ENCODE measurements around the gene ZMYM3. TPM values are rescaled to one million over a fixed set of nuclear protein-coding genes. Genes with fewer than 3 reads are reported as not detected.
"Not testable (repeated sequence)": the region's sequence is repeated elsewhere in the genome, so short reads cannot be mapped to it uniquely, and the experiment has no call there.

The ZMYM3 gene
- 10 to 100 TPM; 27.4 to 28.0 TPM for total RNA-seq

DNA sequence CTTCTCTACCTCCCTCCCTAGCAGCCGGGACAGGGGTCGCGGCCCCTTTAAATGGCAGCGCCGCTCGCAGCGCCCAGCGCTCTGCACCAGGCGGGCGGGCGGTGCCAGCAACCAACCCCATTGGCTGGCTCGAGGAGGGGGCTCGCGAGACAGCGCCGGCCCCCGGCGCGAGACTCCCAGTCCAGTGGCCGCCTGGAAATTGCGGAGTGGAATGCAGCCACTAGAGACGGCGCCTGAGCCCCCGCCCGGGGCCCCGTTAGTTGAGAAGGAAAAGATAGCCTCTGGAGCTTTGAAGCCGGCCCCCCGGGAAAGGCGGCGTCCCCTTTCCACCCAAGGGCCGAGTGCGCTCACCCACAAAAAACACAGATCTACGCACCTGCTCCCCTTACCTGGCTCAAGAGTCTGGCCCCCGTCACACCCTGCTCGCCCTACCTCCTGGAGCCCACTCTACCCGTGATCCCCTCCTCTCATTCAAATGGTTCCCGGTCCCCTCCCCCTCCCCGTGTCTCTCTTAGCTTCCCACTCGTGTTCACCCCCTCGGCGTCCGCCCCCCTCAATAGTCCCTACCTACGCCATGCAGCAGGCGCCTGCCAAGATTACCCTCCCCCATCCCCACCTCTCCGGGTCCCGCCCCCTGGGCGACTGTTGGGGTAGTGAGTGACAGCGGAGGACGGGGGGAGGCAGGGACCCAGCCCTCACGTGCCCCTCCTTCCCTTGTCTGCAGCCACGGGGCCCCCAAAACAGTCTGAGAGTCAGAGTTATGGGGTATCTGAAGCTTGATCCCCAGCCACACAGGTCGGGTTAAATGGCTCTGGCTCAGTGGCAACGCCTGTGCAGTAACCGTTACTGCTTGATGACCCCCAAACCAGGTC, at the start of gene ZMYM3:
TSS of gene ZMYM3 (minus strand) at position 49 of the 872 bp plus-strand sequence. CDS start 885 bp downstream, outside the sequence.
- Mint-ChIP-seq H3K36me3 (ENCODE audit: low read depth) (peaks cover 1% of the 10 kb centered on the region), H3K27me3 (no peaks in the 10 kb centered on the region), H3K9me3 (no peaks in the 10 kb centered on the region), H3K4me1 (peaks cover 36% of the 10 kb centered on the region), H3K27ac (peak within 1 kb of the TSS; percentile 94), H3K4me3 (peak within 1 kb of the TSS; percentile 91)
- peak; percentile 81 for DNase-seq
- CTCF ChIA-PET: no interaction called here
- POLR2A ChIA-PET: no interaction called here

DNA sequence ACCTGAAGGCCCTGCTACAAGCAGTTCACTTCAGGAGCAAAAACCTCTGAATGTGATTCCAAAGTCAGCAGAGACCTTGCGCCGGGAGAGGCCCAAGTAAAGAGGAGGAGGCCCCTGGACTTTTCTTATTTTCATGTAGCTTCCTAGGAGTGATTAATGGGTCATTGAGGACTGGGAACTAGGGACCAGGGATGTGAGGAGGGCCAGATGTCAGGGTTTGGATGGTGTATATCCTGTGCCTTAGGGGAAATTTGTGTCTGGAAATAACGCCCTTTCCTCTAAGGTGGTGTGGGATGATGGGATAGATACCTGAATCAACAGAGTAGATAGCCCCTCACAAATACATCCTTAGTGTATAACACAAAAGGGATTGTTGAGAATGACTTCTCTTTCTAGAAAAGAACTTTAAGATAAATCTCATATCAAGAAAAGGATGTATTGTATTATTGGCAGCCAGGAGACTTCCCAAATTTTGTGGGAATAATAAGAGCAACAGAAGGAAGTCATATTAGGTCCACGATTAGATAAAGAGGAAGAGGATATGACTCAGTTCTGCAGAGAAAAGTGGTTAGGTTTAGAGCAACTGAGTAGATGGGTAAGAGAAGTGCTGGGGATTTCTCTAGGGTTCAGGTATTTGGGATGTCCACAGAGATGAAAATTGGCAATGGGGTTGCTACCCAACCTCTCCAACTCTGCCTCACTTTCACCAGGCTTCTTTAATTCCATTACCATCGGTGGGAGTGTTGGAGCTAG, 48.7 kb upstream of the ZMYM3 start:
- Mint-ChIP-seq H3K4me3 (no peak overlapping the region), H3K4me1 (peaks cover 22% of the 10 kb centered on the region), H3K27me3 (no peaks in the 10 kb centered on the region), H3K36me3 (ENCODE audit: low read depth) (peaks cover 47% of the 10 kb centered on the region), H3K27ac (no peak overlapping the region), H3K9me3 (no peaks in the 10 kb centered on the region)
- DNase-seq: no peak
- CTCF ChIA-PET: interaction anchor here (1.1 kb wide), 1 partner anchor 13 kb away, joined by 3 read pairs; no protein-coding TSS in a partner anchor
- POLR2A ChIA-PET: no interaction called here

DNA sequence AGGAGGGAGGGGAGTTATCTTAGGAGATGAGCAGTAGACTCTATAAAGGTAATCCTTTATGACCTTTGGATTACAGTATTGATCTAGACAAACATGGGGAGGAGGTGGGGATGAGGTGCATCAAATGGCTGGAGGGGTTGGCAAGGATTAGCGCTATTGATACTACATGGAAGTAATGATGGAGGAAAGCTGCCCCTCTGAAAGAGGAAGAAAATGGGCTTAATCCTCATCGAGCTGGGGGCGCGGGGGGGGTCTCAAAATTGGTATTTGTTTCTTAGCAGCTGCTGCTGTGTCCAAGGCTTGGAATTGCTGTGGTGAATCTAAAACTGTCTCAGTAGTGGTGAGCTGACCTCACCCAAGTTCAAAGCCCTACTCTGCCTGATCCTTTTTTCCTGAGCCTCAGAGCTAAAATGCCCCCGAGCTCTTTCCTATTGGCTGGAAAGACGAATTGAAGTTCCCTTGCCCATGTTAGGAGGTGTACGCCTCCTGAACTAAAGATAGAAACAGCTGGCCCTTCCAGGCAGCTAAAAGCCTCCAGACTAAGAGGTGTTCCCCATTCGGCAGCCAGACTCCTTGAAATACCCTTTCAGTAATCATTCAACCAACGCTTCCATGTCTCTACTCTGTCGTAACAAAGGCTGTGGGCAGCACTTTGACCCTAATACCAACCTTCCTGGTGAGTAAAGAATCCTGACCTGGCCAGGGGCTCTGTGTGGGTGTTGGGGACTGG, 47.4 kb upstream of the ZMYM3 start, which contains the start of gene ITGB1BP2:
TSS of gene ITGB1BP2 (plus strand) at position 556 of the 730 bp plus-strand sequence. CDS start at position 613, 57 bp downstream.
- Mint-ChIP-seq H3K36me3 (ENCODE audit: low read depth) (peaks cover 60% of the 10 kb centered on the region), H3K4me3 (no peak within 1 kb of the TSS), H3K4me1 (peaks cover 22% of the 10 kb centered on the region), H3K27me3 (no peaks in the 10 kb centered on the region), H3K9me3 (no peaks in the 10 kb centered on the region), H3K27ac (peak within 1 kb of the TSS; percentile 41)
- CTCF ChIA-PET: interaction anchor here (0.6 to 1.1 kb wide), 3 partner anchors 13 to 22 kb away, joined by 3 read pairs; no protein-coding TSS in a partner anchor
- DNase-seq: no peak
- POLR2A ChIA-PET: no interaction called here

- peaks cover 22% of the 10 kb centered on the region for H3K4me1 Mint-ChIP-seq
- H3K4me3 Mint-ChIP-seq, H3K27me3 Mint-ChIP-seq, DNase-seq, CTCF ChIA-PET, H3K9me3 Mint-ChIP-seq, H3K27ac Mint-ChIP-seq: not testable (repeated sequence)
- POLR2A ChIA-PET: interaction anchor here (0.6 kb wide), 1 partner anchor 26 kb away, joined by 3 read pairs; no protein-coding TSS in a partner anchor
- peaks cover 64% of the 10 kb centered on the region for H3K36me3 Mint-ChIP-seq (ENCODE audit: low read depth)
These were observed 46.6 kb upstream of the ZMYM3 start for GRCh38 chrX:71300495-71300894.

- CTCF ChIA-PET, H3K4me3 Mint-ChIP-seq, H3K27me3 Mint-ChIP-seq, H3K9me3 Mint-ChIP-seq, POLR2A ChIA-PET, DNase-seq, H3K27ac Mint-ChIP-seq: not testable (repeated sequence)
- H3K4me1 Mint-ChIP-seq: peaks cover 22% of the 10 kb centered on the region
- peaks cover 63% of the 10 kb centered on the region for H3K36me3 Mint-ChIP-seq (ENCODE audit: low read depth)
These were observed 46.1 kb upstream of the ZMYM3 start for GRCh38 chrX:71300064-71300463.

DNA sequence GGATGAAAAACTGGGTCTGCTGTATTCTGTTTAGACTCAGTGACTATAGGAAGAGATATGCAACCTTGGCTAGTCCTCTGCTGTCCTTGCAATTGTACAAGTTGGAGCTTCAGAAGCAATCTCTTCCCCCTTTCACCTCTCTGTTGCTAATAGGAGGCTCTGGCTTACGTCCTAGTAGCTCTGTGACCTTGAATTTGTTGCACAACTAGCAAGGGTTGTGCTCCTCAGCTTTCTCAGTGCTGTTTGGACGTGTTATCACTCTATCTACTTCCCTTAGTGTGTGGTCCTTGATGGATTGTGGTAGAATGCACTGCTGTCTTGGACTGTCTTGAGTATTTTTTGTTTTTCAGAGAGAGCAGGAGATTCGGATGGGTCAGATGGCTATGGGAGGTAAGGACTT, 44.2 kb upstream of the ZMYM3 start:
- ChIA-PET POLR2A (interaction anchor here (0.6 kb wide), 1 partner anchor 15 kb away, joined by 5 read pairs; the partner anchor contains the start of gene NONO), CTCF (no interaction called here)
- H3K9me3 Mint-ChIP-seq: no peaks in the 10 kb centered on the region
- H3K4me3 Mint-ChIP-seq: no peak overlapping the region
- H3K4me1 Mint-ChIP-seq: peaks cover 23% of the 10 kb centered on the region
- H3K36me3 Mint-ChIP-seq (ENCODE audit: low read depth): peaks cover 56% of the 10 kb centered on the region
- DNase-seq: no peak
- no peak overlapping the region for H3K27ac Mint-ChIP-seq
- H3K27me3 Mint-ChIP-seq: no peaks in the 10 kb centered on the region

GRCh38 chrX:71296806-71297205, 42.9 kb upstream of the ZMYM3 start:
- no peak overlapping the region for H3K4me3 Mint-ChIP-seq
- ChIA-PET CTCF (no interaction called here), POLR2A (no interaction called here)
- DNase-seq: no peak
- H3K36me3 Mint-ChIP-seq (ENCODE audit: low read depth): peaks cover 47% of the 10 kb centered on the region
- no peak overlapping the region for H3K27ac Mint-ChIP-seq
- H3K27me3 Mint-ChIP-seq: no peaks in the 10 kb centered on the region
- no peaks in the 10 kb centered on the region for H3K9me3 Mint-ChIP-seq
- H3K4me1 Mint-ChIP-seq: peaks cover 11% of the 10 kb centered on the region

GRCh38 chrX:71292669-71293365, 38.9 kb upstream of the ZMYM3 start:
- peaks cover 12% of the 10 kb centered on the region for H3K4me1 Mint-ChIP-seq
- ChIA-PET POLR2A (no interaction called here), CTCF (interaction anchor here (1.0 kb wide), 1 partner anchor 31 kb away, joined by 3 read pairs; no protein-coding TSS in a partner anchor)
- no peak overlapping the region for H3K27ac Mint-ChIP-seq
- no peak overlapping the region for H3K4me3 Mint-ChIP-seq
- H3K9me3 Mint-ChIP-seq: no peaks in the 10 kb centered on the region
- H3K27me3 Mint-ChIP-seq: no peaks in the 10 kb centered on the region
- peaks cover 40% of the 10 kb centered on the region for H3K36me3 Mint-ChIP-seq (ENCODE audit: low read depth)
- no peak for DNase-seq

DNA sequence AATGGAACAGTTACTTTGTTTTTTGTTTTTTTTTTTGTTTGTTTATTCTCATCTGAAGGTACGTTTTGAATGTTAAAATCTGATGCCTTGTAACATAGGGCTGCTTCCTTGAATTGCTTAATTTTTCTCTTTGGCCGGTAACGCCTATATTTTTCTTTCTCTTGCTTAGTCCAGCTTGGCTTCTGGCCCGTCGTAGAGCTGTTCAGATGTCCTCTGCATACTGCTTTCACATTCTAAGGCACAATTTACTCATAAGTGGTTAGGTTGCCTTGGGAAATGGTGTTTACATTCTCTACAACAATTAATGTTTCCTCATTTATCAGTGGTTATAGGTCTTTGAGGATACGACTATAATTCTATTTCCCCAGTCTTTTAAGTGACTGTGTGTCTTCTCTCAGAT, 37.4 kb upstream of the ZMYM3 start:
- H3K4me1 Mint-ChIP-seq: peaks cover 16% of the 10 kb centered on the region
- DNase-seq: no peak
- no peaks in the 10 kb centered on the region for H3K9me3 Mint-ChIP-seq
- H3K27ac Mint-ChIP-seq: no peak overlapping the region
- H3K4me3 Mint-ChIP-seq: no peak overlapping the region
- peaks cover 27% of the 10 kb centered on the region for H3K36me3 Mint-ChIP-seq (ENCODE audit: low read depth)
- ChIA-PET POLR2A (interaction anchor here (0.6 kb wide), 1 partner anchor 64 kb away, joined by 4 read pairs; no protein-coding TSS in a partner anchor), CTCF (interaction anchor here (0.6 kb wide), 2 partner anchors 12 to 36 kb away, joined by 3 read pairs; no protein-coding TSS in a partner anchor)
- H3K27me3 Mint-ChIP-seq: no peaks in the 10 kb centered on the region

DNA sequence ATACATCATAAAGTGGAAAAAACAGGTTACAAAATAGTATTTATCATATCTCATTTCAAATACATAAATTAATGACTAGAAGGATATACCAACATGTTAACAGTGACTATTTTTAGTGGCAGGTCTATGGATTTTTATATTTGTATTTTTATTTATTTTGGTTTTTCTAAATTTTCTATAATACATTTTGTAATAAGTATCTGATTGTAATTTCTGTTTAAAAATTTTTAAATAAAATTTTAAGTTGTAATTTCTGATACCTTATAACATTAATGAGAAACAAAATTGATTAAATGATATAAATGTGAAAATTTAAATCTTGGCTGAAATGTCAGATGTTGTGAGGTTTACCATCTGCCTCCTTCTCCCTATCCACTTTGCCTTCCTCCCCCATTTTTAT, 32.0 kb upstream of the ZMYM3 start:
- no peaks in the 10 kb centered on the region for H3K27me3 Mint-ChIP-seq
- no peaks in the 10 kb centered on the region for H3K9me3 Mint-ChIP-seq
- peak overlapping the region; percentile 93 for H3K4me3 Mint-ChIP-seq
- H3K27ac Mint-ChIP-seq: no peak overlapping the region
- peaks cover 20% of the 10 kb centered on the region for H3K4me1 Mint-ChIP-seq
- ChIA-PET CTCF (no interaction called here), POLR2A (no interaction called here)
- H3K36me3 Mint-ChIP-seq (ENCODE audit: low read depth): peaks cover 30% of the 10 kb centered on the region
- no peak for DNase-seq

- H3K36me3 Mint-ChIP-seq (ENCODE audit: low read depth): peaks cover 23% of the 10 kb centered on the region
- peaks cover 14% of the 10 kb centered on the region for H3K4me1 Mint-ChIP-seq
- H3K27ac Mint-ChIP-seq: peak within 1 kb of the TSS; percentile 100
- peak; percentile 95 for DNase-seq
- H3K4me3 Mint-ChIP-seq: peak within 1 kb of the TSS; percentile 93
- H3K9me3 Mint-ChIP-seq: no peaks in the 10 kb centered on the region
- ChIA-PET CTCF (interaction anchor here (0.9 to 1.2 kb wide), 2 partner anchors 41 to 166 kb away, joined by 3 read pairs; no protein-coding TSS in a partner anchor), POLR2A (interaction anchor here (0.6 to 1.2 kb wide), 7 partner anchors 15 to 771 kb away, joined by 3 to 7 read pairs (median 5); partner anchors contain the start of gene TAF1)
- no peaks in the 10 kb centered on the region for H3K27me3 Mint-ChIP-seq
These were observed 29.6 kb upstream of the ZMYM3 start, which contains the start of gene NONO for GRCh38 chrX:71283403-71284143. NONO (plus strand) TSS chrX:71283635; CDS start chrX:71290638, 7,003 bp downstream.

All from activated CD4-positive, alpha-beta T cell treated with anti-CD3 and anti-CD28 coated beads, Interleukin-2, amount 10 ng/mL, durations not matched to agents 7 days and 5 days (primary cell).